Gastrocnemius medialis (tissue), 4 donors: ENCODE results near the gene FRMPD4.

Experiments used
- POLR2A ChIP-seq, 2 donors: fragments of 450-650 bp; IDR thresholded peaks; one replicate each; pipeline ENCODE4 v1.6.1; 2017; ENCODE audit warnings: antibody characterized with exemption in 2 of 2, mild to moderate bottlenecking in 2 of 2, moderate library complexity in 2 of 2
- TF ChIP-seq, protein P1 (sequence below), 5 experiments: fragments of 450-650 bp in 3 of 5; fragments of 200-600 bp in 2 of 5; sonication (generic) in 2 of 5; IDR thresholded peaks in 4 of 5; conservative IDR thresholded peaks in 1 of 5; 1 replicate in 4 of 5; 2 replicates in 1 of 5; pipeline ENCODE4 v1.5.1; 2016 to 2019; ENCODE audit warnings: antibody characterized with exemption in 5 of 5, mild to moderate bottlenecking in 3 of 5, moderate library complexity in 3 of 5

DNA sequence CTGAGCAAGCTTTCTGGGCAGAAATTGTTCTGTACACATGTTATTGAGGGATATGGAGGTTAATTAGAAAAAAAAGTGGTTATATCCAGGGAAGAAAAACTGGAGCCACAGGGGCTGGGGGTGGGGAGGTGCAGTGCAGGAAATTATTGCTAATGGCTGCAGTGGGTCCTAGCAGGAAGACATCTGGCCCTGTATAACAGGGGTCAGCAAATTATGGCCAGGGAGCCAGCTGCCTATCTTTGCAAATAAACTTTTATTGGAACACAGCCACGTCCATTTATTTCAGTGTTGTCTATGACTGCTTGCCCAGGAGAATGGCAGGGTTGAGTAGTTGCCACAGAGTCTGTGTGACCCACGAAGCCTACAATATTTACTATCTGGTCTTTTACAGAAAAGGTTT is 629.6 kb downstream of the FRMPD4 start:
- TF ChIP-seq, protein P1, sequence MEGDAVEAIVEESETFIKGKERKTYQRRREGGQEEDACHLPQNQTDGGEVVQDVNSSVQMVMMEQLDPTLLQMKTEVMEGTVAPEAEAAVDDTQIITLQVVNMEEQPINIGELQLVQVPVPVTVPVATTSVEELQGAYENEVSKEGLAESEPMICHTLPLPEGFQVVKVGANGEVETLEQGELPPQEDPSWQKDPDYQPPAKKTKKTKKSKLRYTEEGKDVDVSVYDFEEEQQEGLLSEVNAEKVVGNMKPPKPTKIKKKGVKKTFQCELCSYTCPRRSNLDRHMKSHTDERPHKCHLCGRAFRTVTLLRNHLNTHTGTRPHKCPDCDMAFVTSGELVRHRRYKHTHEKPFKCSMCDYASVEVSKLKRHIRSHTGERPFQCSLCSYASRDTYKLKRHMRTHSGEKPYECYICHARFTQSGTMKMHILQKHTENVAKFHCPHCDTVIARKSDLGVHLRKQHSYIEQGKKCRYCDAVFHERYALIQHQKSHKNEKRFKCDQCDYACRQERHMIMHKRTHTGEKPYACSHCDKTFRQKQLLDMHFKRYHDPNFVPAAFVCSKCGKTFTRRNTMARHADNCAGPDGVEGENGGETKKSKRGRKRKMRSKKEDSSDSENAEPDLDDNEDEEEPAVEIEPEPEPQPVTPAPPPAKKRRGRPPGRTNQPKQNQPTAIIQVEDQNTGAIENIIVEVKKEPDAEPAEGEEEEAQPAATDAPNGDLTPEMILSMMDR (IDR thresholded peaks at IDR 0.05 in 4 of 5, conservative IDR thresholded peaks at IDR 0.05 in 1 of 5): no peak
- no peak for TF ChIP-seq POLR2A (IDR thresholded peaks at IDR 0.05)
